Neuronal stem cell (in vitro differentiated cells): Measurements from ENCODE around the gene PCYOX1L.

Experiments used
- DNase-seq: peaks from one replicate; pipeline ENCODE4 v3.0.0-alpha.2; 2013; ENCODE audit warnings: low spot score
- H2AFZ ChIP-seq: one replicate; pipeline ENCODE4 v1.6.1; 2013; ENCODE audit warnings: mild to moderate bottlenecking, low read length, inconsistent platforms
- H2AK5ac ChIP-seq: 2 replicates; pipeline ENCODE4 v1.6.1; 2013; ENCODE audit warnings: low read depth, mild to moderate bottlenecking, inconsistent platforms, low read length, moderate library complexity, mixed read lengths
- H2BK120ac ChIP-seq: 2 replicates; pipeline ENCODE4 v1.6.1; 2013; ENCODE audit warnings: low read depth, mild to moderate bottlenecking, inconsistent platforms, low read length, moderate library complexity, mixed read lengths
- H2BK12ac ChIP-seq: one replicate; pipeline ENCODE4 v1.6.1; 2013; ENCODE audit warnings: low read length, inconsistent platforms
- H2BK15ac ChIP-seq: 2 replicates; pipeline ENCODE4 v1.6.1; 2013; ENCODE audit warnings: mild to moderate bottlenecking, low read length, inconsistent platforms, mixed read lengths
- H2BK5ac ChIP-seq: one replicate; pipeline ENCODE4 v1.6.1; 2013; ENCODE audit warnings: inconsistent platforms, mild to moderate bottlenecking, low read length, moderate library complexity
- H3K14ac ChIP-seq: one replicate; pipeline ENCODE4 v1.6.1; 2013; ENCODE audit warnings: low read length, inconsistent platforms
- H3K18ac ChIP-seq: 2 replicates; pipeline ENCODE4 v1.6.1; 2013; ENCODE audit warnings: low read length, inconsistent platforms
- H3K23ac ChIP-seq: 2 replicates; pipeline ENCODE4 v1.6.1; 2013; ENCODE audit warnings: low read depth, mild to moderate bottlenecking, mixed read lengths, low read length, inconsistent platforms; ENCODE audit not compliant: poor library complexity
- H3K27ac ChIP-seq: replicated peaks from 3 replicates; pipeline ENCODE4 v1.5.1; 2013; ENCODE audit warnings: low read length, inconsistent platforms
- H3K27me3 ChIP-seq, 3 experiments: 2 replicates each; pipeline ENCODE4 v1.6.1; 2013; ENCODE audit warnings: low read length in 3 of 3, mild to moderate bottlenecking in 2 of 3, inconsistent platforms in 1 of 3, low read depth in 1 of 3, mixed read lengths in 1 of 3, moderate library complexity in 1 of 3; ENCODE audit not compliant: control insufficient read depth in 3 of 3, insufficient read depth in 3 of 3
- H3K36me3 ChIP-seq, 2 donors: replicated peaks in 1 of 2; 2 replicates each; pipeline ENCODE4 v1.6.1; 2013; ENCODE audit warnings: low read length in 2 of 2; ENCODE audit not compliant: control insufficient read depth in 2 of 2, insufficient read depth in 2 of 2
- H3K4ac ChIP-seq: 2 replicates; pipeline ENCODE4 v1.6.1; 2013; ENCODE audit warnings: inconsistent platforms, mild to moderate bottlenecking, low read length, moderate library complexity
- H3K4me1 ChIP-seq, 2 donors: 1 replicate in 1 of 2; 2 replicates in 1 of 2; pipeline ENCODE4 v1.6.1; 2013; ENCODE audit warnings: low read length in 2 of 2, low read depth in 1 of 2; ENCODE audit not compliant: control insufficient read depth in 2 of 2, insufficient read depth in 1 of 2
- H3K4me2 ChIP-seq: one replicate; pipeline ENCODE4 v1.6.1; 2013; ENCODE audit warnings: mild to moderate bottlenecking, low read length, inconsistent platforms; ENCODE audit not compliant: insufficient read depth, poor library complexity, severe bottlenecking
- H3K4me3 ChIP-seq, 2 donors: 2 replicates each; pipeline ENCODE4 v1.5.1; 2013; ENCODE audit warnings: low read length in 2 of 2, mild to moderate bottlenecking in 2 of 2, inconsistent platforms in 1 of 2, moderate library complexity in 1 of 2
- H3K79me1 ChIP-seq: one replicate; pipeline ENCODE4 v1.6.1; 2013; ENCODE audit warnings: low read depth, mild to moderate bottlenecking, inconsistent platforms, low read length, moderate library complexity
- H3K9ac ChIP-seq: one replicate; pipeline ENCODE4 v1.6.1; 2013; ENCODE audit warnings: mild to moderate bottlenecking, low read depth, low read length, inconsistent platforms; ENCODE audit not compliant: poor library complexity
- H3K9me3 ChIP-seq, 2 donors: replicated peaks in 1 of 2; 2 replicates each; pipeline versions ENCODE3 to v1.6.1; 2013; ENCODE audit warnings: low read length in 2 of 2, mild to moderate bottlenecking in 2 of 2, inconsistent platforms in 1 of 2, low read depth in 1 of 2, mixed read lengths in 1 of 2, moderate library complexity in 1 of 2; ENCODE audit not compliant: control insufficient read depth in 2 of 2, insufficient read depth in 1 of 2
- H4K8ac ChIP-seq: one replicate; pipeline ENCODE4 v1.6.1; 2013; ENCODE audit warnings: low read depth, mild to moderate bottlenecking, inconsistent platforms, low read length, moderate library complexity
- H4K91ac ChIP-seq: one replicate; pipeline ENCODE4 v1.6.1; 2013; ENCODE audit warnings: low read length, low read depth, mild to moderate bottlenecking, inconsistent platforms; ENCODE audit not compliant: poor library complexity
- WGBS, 2 donors: extraction: QIAGEN DNeasy Blood & Tissue Kit; methylation state at CpG; one replicate each; pipeline ENCODE4 v1.1.7; 2013; ENCODE audit warnings: missing lambda C conversion rate in 2 of 2, mixed read lengths in 1 of 2; ENCODE audit not compliant: insufficient read length in 2 of 2, insufficient replicate concordance in 1 of 2; ENCODE audit errors: extremely low coverage in 2 of 2; 5-methylcytosine and 5-hydroxymethylcytosine counted together

PCYOX1L gene

DNA sequence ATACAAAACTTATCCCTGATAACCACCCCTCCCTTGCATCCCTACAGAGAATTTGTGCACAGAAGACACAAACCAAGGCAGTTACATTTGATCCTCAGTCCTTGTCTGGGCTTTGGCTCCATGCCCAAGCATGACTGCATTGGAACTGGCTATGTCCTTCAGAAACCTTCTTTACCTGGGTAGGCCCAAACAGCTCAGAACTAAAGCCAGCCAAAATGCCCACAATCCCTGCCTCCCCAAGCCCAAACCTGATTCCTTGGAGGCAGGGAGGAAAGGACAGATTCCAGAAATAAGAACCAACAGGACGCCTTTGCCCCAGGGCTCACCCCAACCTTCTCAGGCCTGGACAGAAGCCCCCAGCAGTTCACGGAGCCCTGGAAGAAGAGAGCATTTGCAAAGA, 13.0 kb downstream of the PCYOX1L start:
- no peak overlapping the region for H3K4me2 ChIP-seq
- no peak overlapping the region for H2BK15ac ChIP-seq
- H3K9ac ChIP-seq, result no peak overlapping the region
- no peak overlapping the region for H3K4ac ChIP-seq
- no peaks in the 10 kb centered on the region for H3K79me1 ChIP-seq
- no CpG with 5 or more reads among the region's 2 CpGs for WGBS, 2 donors
- no peak overlapping the region for H2BK5ac ChIP-seq
- no peak overlapping the region for H2BK12ac ChIP-seq
- H3K14ac ChIP-seq, result no peak overlapping the region
- H3K18ac ChIP-seq, result no peak overlapping the region
- no peak overlapping the region for H3K27ac ChIP-seq
- no peaks in the 10 kb centered on the region for H3K9me3 ChIP-seq
- H3K23ac ChIP-seq, result no peak overlapping the region
- H2AFZ ChIP-seq, result no peak overlapping the region
- no peak overlapping the region for H4K91ac ChIP-seq
- H4K8ac ChIP-seq, result no peak overlapping the region
- no peak overlapping the region for H2BK120ac ChIP-seq
- no peak overlapping the region for H3K4me3 ChIP-seq
- H2AK5ac ChIP-seq, result no peak overlapping the region
- H3K4me1 ChIP-seq, result peaks cover 2 to 5% of the 10 kb centered on the region in 2 donors
- DNase-seq, result no peak
- H3K27me3 ChIP-seq, result no peaks in the 10 kb centered on the region
- H3K36me3 ChIP-seq, result peaks cover 0 to 5% of the 10 kb centered on the region in 2 donors

DNA sequence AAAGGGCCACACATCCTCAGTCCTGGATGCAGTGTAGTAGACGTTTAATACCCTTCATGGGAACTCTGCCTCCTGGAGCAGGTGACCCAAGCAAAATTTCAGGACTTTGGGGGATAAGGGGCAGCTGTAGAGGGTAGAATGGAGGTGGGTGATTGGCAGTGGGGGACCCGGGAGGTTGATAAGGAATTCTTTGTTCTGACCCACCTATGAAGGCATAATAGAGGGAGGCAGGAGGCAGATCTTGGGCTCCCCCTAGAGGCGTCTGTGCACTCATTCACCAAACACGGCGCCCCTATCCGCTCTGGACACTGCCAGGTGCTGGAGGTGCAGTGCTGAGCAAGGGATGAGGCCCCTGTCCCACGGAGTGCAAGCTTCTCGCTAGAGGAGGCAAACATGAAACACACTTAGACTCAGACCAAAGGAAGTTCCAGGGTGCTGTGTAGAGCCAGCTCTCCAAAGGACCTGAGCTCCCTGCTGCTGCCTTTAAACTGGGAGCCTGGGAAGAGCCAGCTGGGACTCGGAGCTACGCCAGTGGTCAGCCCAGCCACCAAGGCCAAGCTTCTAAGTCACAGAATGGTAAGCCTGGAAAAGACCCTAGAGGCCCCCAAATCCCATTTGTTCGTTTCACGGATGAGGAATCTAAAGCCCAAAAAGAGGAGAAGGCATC, 13.6 kb downstream of the PCYOX1L start:
- Histone ChIP-seq H4K8ac (no peak overlapping the region), H3K9me3 (no peaks in the 10 kb centered on the region), H3K4me1 (peaks cover 2 to 5% of the 10 kb centered on the region in 2 donors), H2BK5ac (no peak overlapping the region), H3K79me1 (no peaks in the 10 kb centered on the region), H3K4ac (no peak overlapping the region), H2BK15ac (no peak overlapping the region), H2BK120ac (no peak overlapping the region), H3K18ac (peak overlapping the region; percentile 21), H3K27me3 (no peaks in the 10 kb centered on the region), H2AFZ (no peak overlapping the region), H3K4me3 (no peak overlapping the region), H3K9ac (no peak overlapping the region), H4K91ac (no peak overlapping the region), H2AK5ac (no peak overlapping the region), H3K27ac (no peak overlapping the region), H2BK12ac (no peak overlapping the region), H3K23ac (no peak overlapping the region), H3K36me3 (peaks cover 2 to 5% of the 10 kb centered on the region in 2 donors), H3K4me2 (no peak overlapping the region), H3K14ac (no peak overlapping the region)
- no CpG with 5 or more reads among the region's 12 CpGs for WGBS, 2 donors
- DNase-seq, result peak; percentile 54

DNA sequence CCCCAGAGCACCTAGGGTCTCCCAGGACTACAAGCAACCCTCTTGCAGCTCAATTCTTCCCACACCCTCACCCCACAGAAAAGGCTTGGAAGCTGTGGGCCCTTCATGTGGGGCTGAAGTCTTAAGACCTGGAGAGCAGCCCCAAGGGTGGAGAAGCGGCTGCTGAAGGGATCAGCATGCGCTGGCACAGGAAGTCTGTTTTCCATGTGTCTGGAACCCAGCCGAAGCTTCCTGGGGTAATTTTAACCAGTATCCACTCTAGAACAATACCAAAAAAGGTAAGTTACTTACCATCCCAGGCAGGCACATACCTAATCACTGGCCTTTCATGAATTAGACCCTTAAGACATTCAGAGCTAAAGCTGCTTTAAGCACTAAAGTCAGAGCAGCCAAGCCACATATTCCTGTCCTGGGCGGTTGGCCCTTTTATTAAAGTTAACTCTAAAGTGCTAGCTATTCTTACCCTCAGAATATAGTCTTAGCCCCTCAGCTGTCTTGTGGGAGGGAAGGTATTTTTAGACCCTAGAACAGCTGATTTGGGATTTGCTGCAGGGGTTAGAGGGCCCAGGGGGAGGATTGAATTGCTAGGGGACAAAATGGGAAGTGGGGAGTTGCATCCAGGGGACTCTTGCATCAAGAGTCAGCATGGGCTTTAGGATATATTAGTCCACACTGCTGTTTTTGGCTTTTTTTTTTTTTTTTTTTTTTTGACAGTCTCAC, 14.4 kb downstream of the PCYOX1L start:
- H2BK120ac ChIP-seq, result no peak overlapping the region
- WGBS, 2 donors, result no CpG with 5 or more reads among the region's 4 CpGs
- H2BK15ac ChIP-seq, result no peak overlapping the region
- no peak for DNase-seq
- no peak overlapping the region for H3K9ac ChIP-seq
- no peak overlapping the region for H2BK12ac ChIP-seq
- no peak overlapping the region for H3K18ac ChIP-seq
- no peak overlapping the region for H3K4ac ChIP-seq
- H4K8ac ChIP-seq, result no peak overlapping the region
- peaks cover 2 to 4% of the 10 kb centered on the region in 2 donors for H3K4me1 ChIP-seq
- H2BK5ac ChIP-seq, result no peak overlapping the region
- no peaks in the 10 kb centered on the region for H3K79me1 ChIP-seq
- no peaks in the 10 kb centered on the region for H3K9me3 ChIP-seq
- H3K4me2 ChIP-seq, result no peak overlapping the region
- no peak overlapping the region for H3K27ac ChIP-seq
- no peak overlapping the region for H2AK5ac ChIP-seq
- H3K23ac ChIP-seq, result no peak overlapping the region
- H3K14ac ChIP-seq, result no peak overlapping the region
- H3K27me3 ChIP-seq, result no peaks in the 10 kb centered on the region
- H2AFZ ChIP-seq, result no peak overlapping the region
- H3K36me3 ChIP-seq, result peaks cover 2 to 5% of the 10 kb centered on the region in 2 donors
- H3K4me3 ChIP-seq, result no peak overlapping the region
- no peak overlapping the region for H4K91ac ChIP-seq

DNA sequence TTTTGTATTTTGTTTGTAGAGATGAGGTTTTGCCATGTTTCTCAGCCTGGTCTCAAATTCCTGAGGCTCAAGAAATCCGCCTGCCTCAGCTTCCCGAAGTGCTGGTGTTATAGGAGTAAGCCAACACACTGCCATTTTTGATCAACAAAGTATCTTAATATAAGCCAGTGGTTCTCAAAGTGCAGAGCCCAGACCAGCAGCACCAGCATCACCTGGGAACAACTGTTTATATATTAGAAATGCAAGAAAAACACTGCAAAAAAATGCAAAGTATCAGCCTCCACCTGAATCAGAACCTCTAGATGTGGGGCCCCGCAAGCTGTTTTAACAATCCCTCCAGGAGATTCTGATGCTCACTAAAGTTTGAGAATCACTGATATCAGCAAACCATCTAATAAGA, 15.1 kb downstream of the PCYOX1L start:
- no peaks in the 10 kb centered on the region for H3K79me1 ChIP-seq
- H3K36me3 ChIP-seq, result peaks cover 2 to 5% of the 10 kb centered on the region in 2 donors
- H2BK12ac ChIP-seq, result no peak overlapping the region
- no peaks in the 10 kb centered on the region for H3K4me1 ChIP-seq
- H3K14ac ChIP-seq, result no peak overlapping the region
- no peak overlapping the region for H2BK120ac ChIP-seq
- no peak overlapping the region for H2AFZ ChIP-seq
- H3K9me3 ChIP-seq, result no peaks in the 10 kb centered on the region
- H2BK5ac ChIP-seq, result no peak overlapping the region
- no peak overlapping the region for H3K4me2 ChIP-seq
- no peak overlapping the region for H2AK5ac ChIP-seq
- H4K8ac ChIP-seq, result no peak overlapping the region
- H3K27ac ChIP-seq, result no peak overlapping the region
- WGBS, 2 donors, result no CpG with 5 or more reads among the region's 3 CpGs
- H3K23ac ChIP-seq, result no peak overlapping the region
- no peak overlapping the region for H4K91ac ChIP-seq
- DNase-seq, result no peak
- H3K9ac ChIP-seq, result no peak overlapping the region
- H3K4ac ChIP-seq, result no peak overlapping the region
- H2BK15ac ChIP-seq, result no peak overlapping the region
- no peak overlapping the region for H3K18ac ChIP-seq
- H3K27me3 ChIP-seq, result no peaks in the 10 kb centered on the region
- H3K4me3 ChIP-seq, result no peak overlapping the region
